Peyer's patch (tissue), 4 donors: ENCODE results near the gene TSPAN9. TPM values are rescaled to one million over a fixed set of nuclear protein-coding genes. Genes with fewer than 3 reads are reported as not detected.

Experiments used
- DNase-seq, 3 donors: peaks; one replicate each; pipeline ENCODE4 v3.0.0-alpha.2; 2017 to 2019
- H3K27ac ChIP-seq, 4 donors: fragments of 200-600 bp; sonication (generic); one replicate each; pipeline ENCODE4 v1.5.1; 2016 to 2019
- H3K27me3 ChIP-seq, 2 donors: fragments of 200-600 bp; sonication (generic); one replicate each; pipeline ENCODE4 v1.5.1; 2019
- H3K36me3 ChIP-seq, 3 donors: fragments of 200-600 bp; sonication (generic); one replicate each; pipeline ENCODE4 v1.5.1; 2016 to 2019
- H3K4me1 ChIP-seq, 4 donors: fragments of 200-600 bp; sonication (generic); one replicate each; pipeline ENCODE4 v1.5.1; 2016 to 2019
- H3K4me3 ChIP-seq, 4 donors: fragments of 200-600 bp; sonication (generic); 1 replicate in 3 of 4; 2 replicates in 1 of 4; pipeline ENCODE4 v1.5.1; 2016 to 2019; ENCODE audit warnings: mild to moderate bottlenecking in 1 of 4
- H3K9me3 ChIP-seq, 4 donors: fragments of 200-600 bp; sonication (generic); one replicate each; pipeline ENCODE4 v1.5.1; 2016 to 2019; ENCODE audit warnings: mild to moderate bottlenecking in 1 of 4
- POLR2A ChIP-seq, 2 donors: fragments of 450-650 bp; IDR thresholded peaks; one replicate each; pipeline ENCODE4 v1.5.1; 2017; ENCODE audit warnings: antibody characterized with exemption in 2 of 2, mild to moderate bottlenecking in 2 of 2, moderate library complexity in 2 of 2
- total RNA-seq, 4 donors: library from RNA; depleted of rRNA; stranded (reverse); fragments of >200 nt; gene quantifications; one replicate each; pipeline ENCODE4 v1.1.0, GENCODE V29; 2016
- TF ChIP-seq, protein P1 (sequence below), 6 experiments: fragments of 450-650 bp in 4 of 6; fragments of 200-600 bp in 2 of 6; sonication (generic) in 1 of 6; IDR thresholded peaks; one replicate each; pipeline ENCODE4 v1.5.1; 2017 to 2019; ENCODE audit warnings: antibody characterized with exemption in 6 of 6, mild to moderate bottlenecking in 3 of 6, moderate library complexity in 1 of 6

The TSPAN9 gene
- total RNA-seq, 4 donors from 2014 or later = 7.5 to 23.9 (median 11.8) TPM

GRCh38 chr12:3170423-3171194 lies 93.4 kb downstream of the TSPAN9 start:
- H3K27me3 ChIP-seq = no peaks in the 10 kb centered on the region
- H3K9me3 ChIP-seq = no peaks in the 10 kb centered on the region
- TF ChIP-seq POLR2A (IDR thresholded peaks at IDR 0.05) = no peak
- TF ChIP-seq, protein P1, sequence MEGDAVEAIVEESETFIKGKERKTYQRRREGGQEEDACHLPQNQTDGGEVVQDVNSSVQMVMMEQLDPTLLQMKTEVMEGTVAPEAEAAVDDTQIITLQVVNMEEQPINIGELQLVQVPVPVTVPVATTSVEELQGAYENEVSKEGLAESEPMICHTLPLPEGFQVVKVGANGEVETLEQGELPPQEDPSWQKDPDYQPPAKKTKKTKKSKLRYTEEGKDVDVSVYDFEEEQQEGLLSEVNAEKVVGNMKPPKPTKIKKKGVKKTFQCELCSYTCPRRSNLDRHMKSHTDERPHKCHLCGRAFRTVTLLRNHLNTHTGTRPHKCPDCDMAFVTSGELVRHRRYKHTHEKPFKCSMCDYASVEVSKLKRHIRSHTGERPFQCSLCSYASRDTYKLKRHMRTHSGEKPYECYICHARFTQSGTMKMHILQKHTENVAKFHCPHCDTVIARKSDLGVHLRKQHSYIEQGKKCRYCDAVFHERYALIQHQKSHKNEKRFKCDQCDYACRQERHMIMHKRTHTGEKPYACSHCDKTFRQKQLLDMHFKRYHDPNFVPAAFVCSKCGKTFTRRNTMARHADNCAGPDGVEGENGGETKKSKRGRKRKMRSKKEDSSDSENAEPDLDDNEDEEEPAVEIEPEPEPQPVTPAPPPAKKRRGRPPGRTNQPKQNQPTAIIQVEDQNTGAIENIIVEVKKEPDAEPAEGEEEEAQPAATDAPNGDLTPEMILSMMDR (IDR thresholded peaks at IDR 0.05) = no peak
- H3K27ac ChIP-seq = no peak overlapping the region
- H3K36me3 ChIP-seq = no peaks in the 10 kb centered on the region
- no peaks in the 10 kb centered on the region for H3K4me1 ChIP-seq
- H3K4me3 ChIP-seq = no peak overlapping the region
- DNase-seq = no peak

DNA sequence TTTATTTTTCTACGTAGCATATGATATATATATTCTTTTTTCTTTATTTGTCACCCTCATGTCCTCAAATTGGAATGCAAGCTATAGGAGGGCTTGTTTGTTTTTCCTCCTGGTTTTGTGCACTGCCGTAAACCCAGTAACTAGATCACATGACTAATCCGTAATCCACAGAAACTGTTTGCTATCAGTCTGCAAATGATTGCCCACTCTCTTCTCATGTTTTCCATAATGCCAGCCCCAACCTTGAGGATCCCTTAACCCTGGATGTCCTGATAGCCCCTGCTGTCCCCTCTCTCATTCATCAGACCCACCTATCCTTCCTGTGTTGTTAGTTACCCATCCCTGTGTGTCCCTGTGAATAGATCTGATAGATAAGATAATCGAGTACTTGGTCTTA lies 94.0 kb downstream of the TSPAN9 start:
- no peak overlapping the region for H3K4me3 ChIP-seq
- H3K27me3 ChIP-seq = no peaks in the 10 kb centered on the region
- H3K36me3 ChIP-seq = no peaks in the 10 kb centered on the region
- no peak for DNase-seq
- no peak for TF ChIP-seq POLR2A (IDR thresholded peaks at IDR 0.05)
- TF ChIP-seq, protein P1 (IDR thresholded peaks at IDR 0.05) = no peak
- no peaks in the 10 kb centered on the region for H3K4me1 ChIP-seq
- no peak overlapping the region for H3K27ac ChIP-seq
- H3K9me3 ChIP-seq = no peaks in the 10 kb centered on the region

DNA sequence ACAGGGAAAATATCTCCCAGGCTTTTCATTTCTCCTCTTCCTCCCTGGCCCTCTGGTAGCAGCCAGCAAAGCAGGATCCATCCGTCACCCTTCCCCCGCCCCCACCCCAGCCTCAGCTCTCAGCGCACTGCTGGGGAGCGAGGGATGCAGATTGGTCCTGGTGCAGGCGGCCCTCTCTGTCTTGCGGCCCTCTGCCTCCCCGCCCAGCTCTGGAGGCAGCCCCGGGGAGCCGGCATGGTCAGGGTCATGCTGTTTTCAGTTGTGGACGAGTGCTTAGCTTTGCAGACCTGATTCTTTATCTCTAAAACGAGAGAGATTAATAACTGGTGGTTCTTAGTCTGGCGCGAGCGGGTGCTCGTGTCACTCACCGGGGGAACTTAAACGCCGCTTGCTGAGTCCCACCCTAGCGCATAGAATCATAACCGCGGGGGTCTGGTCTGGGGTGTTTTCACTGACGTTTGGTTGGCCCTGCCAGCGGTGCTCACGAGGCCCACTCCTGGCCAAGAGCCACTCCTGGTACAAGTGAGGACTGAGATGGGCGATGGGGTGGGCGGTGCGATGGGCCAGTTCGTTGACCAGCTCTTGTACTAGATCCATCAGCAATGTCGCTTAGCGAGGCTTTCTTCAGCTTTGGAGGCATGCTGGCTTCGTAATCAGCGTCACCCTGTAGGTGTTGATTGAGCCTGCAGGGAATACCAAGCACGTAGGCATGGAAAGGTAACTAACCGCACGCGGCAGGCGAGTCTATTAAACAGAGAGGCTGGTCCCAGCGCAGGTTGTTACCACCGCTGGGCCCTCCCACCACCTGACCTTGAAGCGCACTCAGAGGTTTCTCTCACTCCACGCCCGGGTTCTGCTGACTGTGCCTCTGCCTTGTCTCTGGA lies 95.2 kb downstream of the TSPAN9 start:
- Histone ChIP-seq H3K9me3 (no peaks in the 10 kb centered on the region), H3K27me3 (no peaks in the 10 kb centered on the region), H3K4me1 (no peaks in the 10 kb centered on the region), H3K36me3 (no peaks in the 10 kb centered on the region), H3K27ac (no peak overlapping the region), H3K4me3 (no peak overlapping the region)
- DNase-seq = no peak
- no peak for TF ChIP-seq POLR2A (IDR thresholded peaks at IDR 0.05)
- TF ChIP-seq, protein P1 (IDR thresholded peaks at IDR 0.05) = no peak

GRCh38 chr12:3173008-3173553 lies 95.9 kb downstream of the TSPAN9 start:
- no peak overlapping the region for H3K4me3 ChIP-seq
- H3K36me3 ChIP-seq = no peaks in the 10 kb centered on the region
- TF ChIP-seq, protein P1 (IDR thresholded peaks at IDR 0.05) = no peak
- TF ChIP-seq POLR2A (IDR thresholded peaks at IDR 0.05) = no peak
- H3K27ac ChIP-seq = no peak overlapping the region
- H3K27me3 ChIP-seq = no peaks in the 10 kb centered on the region
- no peak for DNase-seq
- no peaks in the 10 kb centered on the region for H3K9me3 ChIP-seq
- no peaks in the 10 kb centered on the region for H3K4me1 ChIP-seq

DNA sequence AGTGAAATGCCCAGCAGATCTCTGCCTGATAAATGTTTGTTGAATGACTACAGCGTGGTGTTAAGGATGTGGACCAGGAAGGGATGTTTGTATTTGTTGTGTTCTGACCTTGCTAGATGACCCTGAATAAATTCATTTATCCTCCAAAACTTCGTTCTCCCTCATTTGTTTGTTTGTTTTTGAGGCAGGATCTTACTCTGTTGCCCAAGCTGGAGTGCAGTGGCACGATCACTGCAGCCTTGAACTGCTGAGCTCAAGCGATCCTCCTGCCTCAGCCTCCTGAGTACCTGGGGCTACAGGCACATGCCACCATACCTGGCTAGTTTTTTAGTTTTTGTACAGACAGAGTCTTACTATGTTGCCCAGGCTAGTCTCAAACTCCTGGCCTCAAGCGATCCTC lies 96.7 kb downstream of the TSPAN9 start:
- no peak for TF ChIP-seq POLR2A (IDR thresholded peaks at IDR 0.05)
- TF ChIP-seq, protein P1 (IDR thresholded peaks at IDR 0.05) = no peak
- no peaks in the 10 kb centered on the region for H3K4me1 ChIP-seq
- H3K27me3 ChIP-seq = no peaks in the 10 kb centered on the region
- H3K4me3 ChIP-seq = no peak overlapping the region
- no peak for DNase-seq
- H3K9me3 ChIP-seq = no peaks in the 10 kb centered on the region
- H3K36me3 ChIP-seq = no peaks in the 10 kb centered on the region
- H3K27ac ChIP-seq = no peak overlapping the region
